ENCODE data around the gene G6PC2. TPM values are rescaled to one million over a fixed set of nuclear protein-coding genes. Genes with fewer than 3 reads are reported as not detected.
"Not testable (repeated sequence)": the region's sequence is repeated elsewhere in the genome, so short reads cannot be mapped to it uniquely, and the experiment has no call there.

The G6PC2 gene
- total RNA-seq, 1 donor from 2014 or later, result 2.8 TPM

DNA sequence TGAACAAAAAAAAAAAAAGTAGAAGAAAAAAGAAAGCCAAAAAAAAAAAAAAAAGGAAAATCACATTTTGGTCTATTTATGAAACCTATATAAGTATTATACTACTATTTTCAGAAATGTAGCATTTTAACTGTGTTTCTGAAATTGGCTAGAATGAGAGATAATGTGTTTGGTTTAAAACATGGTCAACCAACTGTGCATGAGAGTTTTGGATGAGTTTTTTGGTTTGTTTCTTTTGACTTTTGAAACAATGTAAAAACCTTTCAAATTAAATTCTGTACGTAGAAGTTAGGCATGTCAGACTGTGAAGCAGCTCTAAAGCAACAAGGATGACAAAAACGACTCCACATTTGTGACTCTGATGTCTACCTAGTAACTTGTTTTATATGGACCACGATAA, 45.5 kb upstream of the G6PC2 start:
- Mint-ChIP-seq H3K27ac (no peak overlapping the region), H3K36me3 (peaks cover 21% of the 10 kb centered on the region), H3K27me3 (no peaks in the 10 kb centered on the region), H3K4me1 (ENCODE audit: unreplicated experiment) (peaks cover 11% of the 10 kb centered on the region), H3K9me3 (no peaks in the 10 kb centered on the region), H3K4me3 (no peak overlapping the region)
- TF ChIP-seq, protein P1, sequence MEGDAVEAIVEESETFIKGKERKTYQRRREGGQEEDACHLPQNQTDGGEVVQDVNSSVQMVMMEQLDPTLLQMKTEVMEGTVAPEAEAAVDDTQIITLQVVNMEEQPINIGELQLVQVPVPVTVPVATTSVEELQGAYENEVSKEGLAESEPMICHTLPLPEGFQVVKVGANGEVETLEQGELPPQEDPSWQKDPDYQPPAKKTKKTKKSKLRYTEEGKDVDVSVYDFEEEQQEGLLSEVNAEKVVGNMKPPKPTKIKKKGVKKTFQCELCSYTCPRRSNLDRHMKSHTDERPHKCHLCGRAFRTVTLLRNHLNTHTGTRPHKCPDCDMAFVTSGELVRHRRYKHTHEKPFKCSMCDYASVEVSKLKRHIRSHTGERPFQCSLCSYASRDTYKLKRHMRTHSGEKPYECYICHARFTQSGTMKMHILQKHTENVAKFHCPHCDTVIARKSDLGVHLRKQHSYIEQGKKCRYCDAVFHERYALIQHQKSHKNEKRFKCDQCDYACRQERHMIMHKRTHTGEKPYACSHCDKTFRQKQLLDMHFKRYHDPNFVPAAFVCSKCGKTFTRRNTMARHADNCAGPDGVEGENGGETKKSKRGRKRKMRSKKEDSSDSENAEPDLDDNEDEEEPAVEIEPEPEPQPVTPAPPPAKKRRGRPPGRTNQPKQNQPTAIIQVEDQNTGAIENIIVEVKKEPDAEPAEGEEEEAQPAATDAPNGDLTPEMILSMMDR (conservative IDR thresholded peaks at IDR 0.05), result no peak
- no peak for DNase-seq (ENCODE audit: extremely low spot score, unreplicated experiment)

DNA sequence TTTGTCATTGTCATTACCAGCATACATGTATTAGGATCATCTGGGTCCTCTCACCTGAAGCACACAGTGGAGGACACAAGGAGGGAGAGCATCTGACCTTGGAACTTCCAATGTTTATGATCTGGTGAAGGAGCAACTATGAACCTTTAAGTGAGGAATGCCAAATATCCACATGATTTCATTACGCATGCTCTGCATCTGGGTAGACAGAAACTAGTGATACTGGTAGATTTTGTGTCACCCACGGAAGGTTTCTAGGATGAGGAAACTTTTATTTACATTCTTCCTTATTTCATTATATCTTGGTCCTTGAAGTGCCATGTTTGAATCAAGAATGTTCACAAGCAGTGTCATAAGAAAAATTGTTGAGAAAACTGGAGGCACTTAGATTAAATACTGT, 42.9 kb upstream of the G6PC2 start:
- H3K27me3 Mint-ChIP-seq, result no peaks in the 10 kb centered on the region
- no peak overlapping the region for H3K27ac Mint-ChIP-seq
- peaks cover 11% of the 10 kb centered on the region for H3K4me1 Mint-ChIP-seq (ENCODE audit: unreplicated experiment)
- no peak overlapping the region for H3K4me3 Mint-ChIP-seq
- TF ChIP-seq, protein P1 (conservative IDR thresholded peaks at IDR 0.05), result no peak
- no peak for DNase-seq (ENCODE audit: extremely low spot score, unreplicated experiment)
- H3K36me3 Mint-ChIP-seq, result peaks cover 18% of the 10 kb centered on the region
- H3K9me3 Mint-ChIP-seq, result no peaks in the 10 kb centered on the region

DNA sequence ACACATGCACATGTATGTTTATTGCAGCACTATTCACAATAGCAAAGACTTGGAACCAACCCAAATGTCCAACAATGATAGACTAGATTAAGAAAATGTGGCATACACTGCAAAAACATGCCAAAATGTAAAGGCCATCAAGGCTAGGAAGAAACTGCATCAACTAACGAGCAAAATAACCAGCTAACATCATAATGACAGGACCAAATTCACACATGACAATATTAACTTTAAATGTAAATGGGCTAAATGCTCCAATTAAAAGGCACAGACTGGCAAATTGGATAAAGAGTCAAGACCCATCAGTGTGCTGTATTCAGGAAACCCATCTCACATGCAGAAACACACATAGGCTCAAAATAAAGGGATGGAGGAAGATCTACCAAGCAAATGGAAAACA, 33.9 kb upstream of the G6PC2 start:
- not testable (repeated sequence) for H3K27me3 Mint-ChIP-seq; H3K9me3 Mint-ChIP-seq; DNase-seq (ENCODE audit: extremely low spot score, unreplicated experiment); H3K4me1 Mint-ChIP-seq (ENCODE audit: unreplicated experiment); H3K4me3 Mint-ChIP-seq; H3K27ac Mint-ChIP-seq
- H3K36me3 Mint-ChIP-seq, result peaks cover 36% of the 10 kb centered on the region

DNA sequence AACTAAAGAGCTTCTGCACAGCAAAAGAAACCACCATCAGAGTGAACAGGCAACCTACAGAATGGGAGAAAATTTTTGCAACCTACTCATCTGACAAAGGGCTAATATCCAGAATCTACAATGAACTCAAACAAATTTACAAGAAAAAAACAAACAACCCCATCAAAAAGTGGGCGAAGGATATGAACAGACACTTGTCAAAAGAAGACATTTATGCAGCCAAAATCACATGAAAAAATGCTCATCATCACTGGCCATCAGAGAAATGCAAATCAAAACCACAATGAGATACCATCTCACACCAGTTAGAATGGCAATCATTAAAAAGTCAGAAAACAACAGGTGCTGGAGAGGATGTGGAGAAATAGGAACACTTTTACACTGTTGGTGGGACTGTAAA, 30.7 kb upstream of the G6PC2 start:
- H3K27ac Mint-ChIP-seq; H3K4me1 Mint-ChIP-seq (ENCODE audit: unreplicated experiment); H3K4me3 Mint-ChIP-seq; H3K9me3 Mint-ChIP-seq; DNase-seq (ENCODE audit: extremely low spot score, unreplicated experiment); H3K27me3 Mint-ChIP-seq: not testable (repeated sequence)
- H3K36me3 Mint-ChIP-seq, result peaks cover 24% of the 10 kb centered on the region

DNA sequence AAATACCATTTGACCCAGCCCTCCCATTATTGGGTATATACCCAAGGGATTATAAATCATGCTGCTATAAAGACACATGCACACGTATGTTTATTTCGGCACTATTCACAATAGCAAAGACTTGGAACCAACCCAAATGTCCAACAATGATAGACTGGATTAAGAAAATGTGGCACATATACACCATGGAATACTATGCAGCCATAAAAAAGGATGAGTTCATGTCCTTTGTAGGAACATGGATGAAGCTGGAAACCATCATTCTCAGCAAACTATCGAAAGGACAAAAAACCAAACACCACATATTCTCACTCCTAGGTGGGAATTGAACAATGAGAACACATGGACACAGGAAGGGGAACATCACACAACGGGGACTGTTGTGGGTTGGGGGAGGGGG, 30.3 kb upstream of the G6PC2 start:
- H3K4me3 Mint-ChIP-seq; H3K4me1 Mint-ChIP-seq (ENCODE audit: unreplicated experiment); DNase-seq (ENCODE audit: extremely low spot score, unreplicated experiment); H3K9me3 Mint-ChIP-seq; H3K27ac Mint-ChIP-seq; H3K27me3 Mint-ChIP-seq: not testable (repeated sequence)
- peaks cover 23% of the 10 kb centered on the region for H3K36me3 Mint-ChIP-seq

DNA sequence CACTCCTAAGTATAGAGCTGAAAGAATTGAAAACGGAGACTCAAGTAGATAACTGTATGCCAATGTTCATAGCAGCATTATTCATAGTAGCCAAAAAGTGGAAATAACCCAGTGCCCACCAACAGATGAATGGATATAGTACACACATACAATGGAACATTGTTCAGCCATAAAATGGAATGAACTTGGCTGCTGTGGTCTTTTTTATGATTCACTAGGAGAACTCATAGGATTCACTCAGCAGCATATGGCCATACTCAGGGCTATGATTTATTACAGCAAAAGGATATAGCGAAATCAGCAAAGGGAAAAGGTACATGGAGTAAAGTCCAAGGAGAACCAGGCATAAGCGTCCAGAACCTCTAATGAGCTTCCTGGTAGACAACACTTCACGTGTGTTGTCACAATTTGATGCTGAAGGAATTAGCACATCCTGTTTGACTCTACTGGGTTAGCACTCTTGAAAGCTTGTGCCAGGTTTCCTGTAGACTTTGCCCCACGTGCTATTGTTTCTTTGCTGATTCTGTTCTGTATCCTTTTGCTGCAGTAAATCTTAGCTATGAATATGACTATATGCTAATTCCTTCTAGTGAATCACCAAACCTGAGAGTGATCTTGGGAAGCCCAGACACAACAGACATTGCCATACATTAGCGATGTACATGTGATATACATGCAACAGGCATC, 26.6 kb upstream of the G6PC2 start:
- Mint-ChIP-seq H3K27me3 (no peaks in the 10 kb centered on the region), H3K4me3 (no peak overlapping the region), H3K27ac (no peak overlapping the region), H3K4me1 (ENCODE audit: unreplicated experiment) (no peaks in the 10 kb centered on the region), H3K36me3 (peaks cover 10% of the 10 kb centered on the region), H3K9me3 (no peaks in the 10 kb centered on the region)
- DNase-seq (ENCODE audit: extremely low spot score, unreplicated experiment), result no peak
- TF ChIP-seq, protein P1 (conservative IDR thresholded peaks at IDR 0.05), result no peak

DNA sequence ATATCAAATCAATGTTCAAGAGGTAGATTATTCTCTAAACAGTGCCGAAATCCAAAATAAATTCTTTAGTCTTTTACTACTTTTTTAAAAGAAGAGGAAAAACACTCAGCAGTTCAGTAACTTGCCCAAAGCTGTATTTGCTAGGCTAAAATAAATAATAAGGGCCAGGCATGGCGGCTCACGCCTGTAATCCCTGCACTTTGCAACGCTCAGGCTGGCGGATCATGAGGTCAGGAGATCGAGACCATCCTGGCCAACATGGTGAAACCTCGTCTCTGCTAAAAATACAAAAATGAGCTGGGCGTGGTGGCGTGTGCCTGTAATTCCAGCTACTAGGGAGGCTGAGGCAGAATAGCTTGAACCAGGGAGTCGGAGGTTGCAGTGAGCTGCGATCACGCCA, 18.9 kb upstream of the G6PC2 start:
- not testable (repeated sequence) for H3K9me3 Mint-ChIP-seq; H3K27me3 Mint-ChIP-seq; H3K4me1 Mint-ChIP-seq (ENCODE audit: unreplicated experiment); DNase-seq (ENCODE audit: extremely low spot score, unreplicated experiment); H3K27ac Mint-ChIP-seq; H3K4me3 Mint-ChIP-seq
- H3K36me3 Mint-ChIP-seq, result peaks cover 19% of the 10 kb centered on the region

DNA sequence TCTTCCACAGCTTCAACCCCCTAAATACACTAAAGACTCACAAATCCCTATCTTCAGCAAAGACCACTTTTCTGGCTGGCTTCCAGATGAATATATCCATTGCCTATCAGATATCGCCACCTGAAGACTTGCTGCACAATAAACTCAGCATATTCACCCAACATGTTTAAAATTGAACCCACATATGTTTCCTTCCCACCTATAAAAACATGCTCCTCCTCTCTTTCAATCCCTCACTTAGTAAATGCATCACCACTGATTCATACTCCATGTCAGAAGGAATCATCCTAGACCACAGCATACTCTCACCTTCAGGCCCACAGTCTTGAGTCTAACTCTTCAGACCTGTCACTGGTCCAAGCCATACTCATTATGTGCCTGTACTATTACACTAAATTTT, 16.1 kb upstream of the G6PC2 start:
- H3K27me3 Mint-ChIP-seq, result no peaks in the 10 kb centered on the region
- DNase-seq (ENCODE audit: extremely low spot score, unreplicated experiment), result no peak
- H3K36me3 Mint-ChIP-seq, result peaks cover 24% of the 10 kb centered on the region
- no peak overlapping the region for H3K4me3 Mint-ChIP-seq
- no peak overlapping the region for H3K27ac Mint-ChIP-seq
- TF ChIP-seq, protein P1 (conservative IDR thresholded peaks at IDR 0.05), result no peak
- peaks cover 4% of the 10 kb centered on the region for H3K9me3 Mint-ChIP-seq
- peaks cover 4% of the 10 kb centered on the region for H3K4me1 Mint-ChIP-seq (ENCODE audit: unreplicated experiment)

All from type B pancreatic cell (in vitro differentiated cells).